Prostate gland (tissue), 2 donors: Measurements from ENCODE around the gene ARFIP1. TPM values are rescaled to one million over a fixed set of nuclear protein-coding genes. Genes with fewer than 3 reads are reported as not detected.

Source experiments
- DNase-seq: peaks from one replicate; pipeline ENCODE4 v3.0.0-alpha.2; 2019; ENCODE audit warnings: low spot score
- H3K27ac ChIP-seq, 2 donors: fragments of 200-600 bp; sonication (generic); 2 replicates each; pipeline ENCODE4 v1.5.1; 2017 to 2019
- H3K27me3 ChIP-seq: fragments of 200-600 bp; sonication (generic); replicated peaks from 2 replicates; pipeline ENCODE4 v1.5.1; 2019; ENCODE audit not compliant: insufficient read depth
- H3K36me3 ChIP-seq, 2 donors: fragments of 200-600 bp; sonication (generic); 1 replicate in 1 of 2; 2 replicates in 1 of 2; pipeline versions ENCODE4 v1.5.1 to v1.8.1; 2017 to 2019
- H3K4me1 ChIP-seq: fragments of 200-600 bp; sonication (generic); replicated peaks from 2 replicates; pipeline ENCODE4 v1.5.1; 2019
- H3K4me3 ChIP-seq, 2 donors: fragments of 200-600 bp; sonication (generic); 2 replicates each; pipeline ENCODE4 v1.5.1; 2017 to 2019
- H3K9me3 ChIP-seq: fragments of 200-600 bp; sonication (generic); 2 replicates; pipeline ENCODE4 v1.5.1; 2017
- CTCF ChIP-seq, 4 experiments: fragments of 200-600 bp in 2 of 4; fragments of 450-650 bp in 2 of 4; sonication (generic) in 2 of 4; IDR thresholded peaks; 1 replicate in 3 of 4; 2 replicates in 1 of 4; pipeline ENCODE4 v1.5.1; 2016 to 2019; ENCODE audit warnings: antibody characterized with exemption in 4 of 4, mild to moderate bottlenecking in 2 of 4, moderate library complexity in 2 of 4
- POLR2A ChIP-seq: fragments of 450-650 bp; IDR thresholded peaks from one replicate; pipeline ENCODE4 v1.6.1; 2016; ENCODE audit warnings: antibody characterized with exemption, mild to moderate bottlenecking
- POLR2AphosphoS5 ChIP-seq: sonication (generic); formaldehyde crosslinking; IDR thresholded peaks from one replicate; pipeline ENCODE4 v1.6.1; 2017; ENCODE audit warnings: antibody characterized with exemption
- WGBS: methylation state at CpG from one replicate; pipeline ENCODE4 v1.1.5; 2018; 5-methylcytosine and 5-hydroxymethylcytosine counted together
- intact Hi-C: fragments of 100-400 bp; cut with DNase I; formaldehyde crosslinking; loops from one replicate; pipeline ENCODE4 v1.14.2; 2022
- total RNA-seq, 2 donors: library from RNA; depleted of rRNA; stranded (reverse); fragments of >200 nt; gene quantifications; one replicate each; pipeline ENCODE4 v1.1.0, GENCODE V29; 2016

The ARFIP1 gene
- total RNA-seq, 2 donors from 2014 or later: 34.7 to 38.9 TPM

DNA sequence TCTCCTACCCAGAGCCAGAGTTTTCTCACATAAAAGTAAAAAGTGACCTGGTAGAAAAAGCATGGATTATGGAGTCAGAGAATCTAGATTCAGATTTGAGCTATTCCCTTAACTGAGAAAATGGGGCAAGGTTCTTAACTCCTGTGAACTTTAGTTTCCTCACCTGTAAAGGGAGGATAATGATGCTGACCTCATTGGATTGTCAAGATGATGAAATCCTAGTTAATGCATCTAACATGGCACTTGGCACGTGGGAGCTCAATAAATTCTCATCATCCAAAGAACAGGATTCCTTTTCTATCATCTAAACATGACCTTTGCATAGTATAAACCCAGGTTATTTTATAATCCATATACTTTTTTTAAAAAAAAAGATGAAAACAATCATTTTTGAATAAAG, 175.0 kb downstream of the ARFIP1 start:
- H3K4me3 ChIP-seq: no peak overlapping the region
- intact Hi-C loops: no loop called here
- H3K9me3 ChIP-seq: no peaks in the 10 kb centered on the region
- no peak for DNase-seq
- no peaks in the 10 kb centered on the region for H3K27me3 ChIP-seq
- no peaks in the 10 kb centered on the region for H3K4me1 ChIP-seq
- no peak overlapping the region for H3K27ac ChIP-seq
- 94% methylated on average over 1 of the region's 1 CpG for WGBS
- H3K36me3 ChIP-seq: no peaks in the 10 kb centered on the region
- TF ChIP-seq POLR2A (no peak), CTCF (IDR thresholded peaks at IDR 0.05) (no peak), POLR2AphosphoS5 (no peak)

- intact Hi-C loops: no loop called here
- no peaks in the 10 kb centered on the region for H3K36me3 ChIP-seq
- no peak overlapping the region for H3K4me3 ChIP-seq
- TF ChIP-seq POLR2AphosphoS5: no peak
- no peak for TF ChIP-seq POLR2A
- TF ChIP-seq CTCF (IDR thresholded peaks at IDR 0.05): no peak
- 69% methylated on average over 2 of the region's 2 CpGs for WGBS
- no peaks in the 10 kb centered on the region for H3K9me3 ChIP-seq
- no peaks in the 10 kb centered on the region for H3K4me1 ChIP-seq
- peak overlapping the region in 1 of 2 donors; percentile 29 for H3K27ac ChIP-seq
- DNase-seq: no peak
- H3K27me3 ChIP-seq: no peaks in the 10 kb centered on the region
These were observed 176.4 kb downstream of the ARFIP1 start for GRCh38 chr4:152956147-152956546.

DNA sequence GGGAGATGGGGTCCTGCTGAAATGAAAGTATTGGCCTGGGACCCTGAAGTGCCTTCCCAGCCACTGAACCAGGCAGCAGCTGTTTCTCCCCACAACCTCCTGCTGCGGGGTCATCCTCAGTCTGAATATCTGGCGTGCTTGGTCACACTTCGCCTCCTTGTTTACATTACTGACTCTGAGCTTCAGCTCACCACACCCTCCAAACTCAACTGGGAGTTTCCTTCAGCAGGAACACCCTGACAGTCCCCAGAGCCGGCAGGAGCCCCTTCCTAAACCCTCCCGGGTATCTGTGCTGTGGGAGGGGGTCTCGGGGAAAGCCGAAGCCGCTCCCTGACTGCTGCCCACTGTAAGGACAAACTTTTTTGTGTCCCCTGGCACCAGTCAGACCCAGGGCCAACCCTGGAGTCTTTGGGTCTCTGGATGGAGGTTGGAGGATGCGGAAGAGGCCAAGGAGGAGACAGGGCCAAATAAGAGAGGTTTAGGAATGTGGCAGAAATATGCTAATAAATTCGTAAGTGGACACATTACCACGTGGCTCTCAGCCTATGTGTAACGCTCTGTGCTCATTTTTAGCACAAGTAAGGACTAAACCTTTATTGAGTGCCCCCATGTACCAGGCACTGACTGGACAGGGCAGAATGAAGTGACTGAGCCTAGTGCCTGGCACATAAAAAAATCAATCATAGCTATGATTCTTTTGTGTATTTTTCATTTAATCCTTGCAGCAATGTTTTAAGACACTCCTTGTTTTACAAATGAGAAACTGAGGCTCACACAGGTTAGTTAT, 177.1 kb downstream of the ARFIP1 start:
- Histone ChIP-seq H3K4me3 (no peak overlapping the region), H3K27ac (peak overlapping the region in 1 of 2 donors; percentile 29), H3K9me3 (no peaks in the 10 kb centered on the region), H3K4me1 (peaks cover under 1% of the 10 kb centered on the region), H3K36me3 (no peaks in the 10 kb centered on the region), H3K27me3 (no peaks in the 10 kb centered on the region)
- WGBS: 67% methylated on average over 12 of the region's 12 CpGs
- intact Hi-C loops: no loop called here
- no peak for DNase-seq
- TF ChIP-seq CTCF (IDR thresholded peaks at IDR 0.05): no peak
- TF ChIP-seq POLR2AphosphoS5: no peak
- no peak for TF ChIP-seq POLR2A

DNA sequence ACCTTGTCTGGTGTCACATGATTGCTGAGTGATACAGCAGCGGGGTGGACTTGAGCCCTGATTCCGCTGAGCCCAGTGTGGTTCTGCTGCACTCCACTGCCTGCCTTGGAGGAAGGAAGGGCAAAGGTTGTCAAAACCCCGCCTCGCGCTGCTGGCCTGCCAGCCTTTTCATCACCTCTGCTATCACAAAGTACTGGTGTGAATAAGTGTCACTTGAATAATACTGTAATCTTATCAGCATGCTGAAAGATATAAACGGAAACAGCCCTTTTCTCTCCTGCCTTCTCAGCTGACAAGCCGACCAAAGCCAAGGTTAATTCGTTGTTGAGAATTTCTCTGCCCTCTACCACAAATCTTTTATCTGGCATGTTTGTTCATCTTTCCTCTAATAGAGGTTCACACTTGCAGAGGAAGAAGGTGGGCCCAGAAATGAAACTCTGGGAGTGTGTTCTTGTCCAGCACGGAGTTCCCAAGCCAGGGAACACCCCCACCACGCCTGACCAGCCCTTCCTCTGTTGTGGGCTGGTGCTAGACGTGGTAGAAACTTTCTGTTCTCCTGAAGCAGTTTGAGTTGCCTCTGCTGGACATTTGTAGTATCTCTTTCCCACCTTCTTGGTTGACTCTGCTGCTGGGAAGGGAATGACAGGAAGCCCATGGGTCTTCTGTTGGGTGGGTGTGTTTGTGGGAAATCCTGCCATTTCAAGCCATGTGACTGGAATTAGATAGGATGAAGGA, 177.8 kb downstream of the ARFIP1 start:
- intact Hi-C loops: no loop called here
- DNase-seq: no peak
- TF ChIP-seq POLR2AphosphoS5 (no peak), CTCF (IDR thresholded peaks at IDR 0.05) (no peak), POLR2A (no peak)
- peaks cover 7% of the 10 kb centered on the region for H3K4me1 ChIP-seq
- no peak overlapping the region for H3K4me3 ChIP-seq
- WGBS: 77% methylated on average over 11 of the region's 11 CpGs
- no peak overlapping the region for H3K27ac ChIP-seq
- no peaks in the 10 kb centered on the region for H3K27me3 ChIP-seq
- H3K9me3 ChIP-seq: no peaks in the 10 kb centered on the region
- H3K36me3 ChIP-seq: no peaks in the 10 kb centered on the region

- no peak overlapping the region for H3K4me3 ChIP-seq
- no peaks in the 10 kb centered on the region for H3K9me3 ChIP-seq
- H3K27ac ChIP-seq: peak overlapping the region in 1 of 2 donors; percentile 33
- H3K36me3 ChIP-seq: no peaks in the 10 kb centered on the region
- peaks cover 7% of the 10 kb centered on the region for H3K4me1 ChIP-seq
- no peak for TF ChIP-seq POLR2AphosphoS5
- no peak for TF ChIP-seq POLR2A
- no peak for DNase-seq
- no peaks in the 10 kb centered on the region for H3K27me3 ChIP-seq
- intact Hi-C loops: no loop called here
- WGBS: 69% methylated on average over 2 of the region's 2 CpGs
These were observed 179.3 kb downstream of the ARFIP1 start for GRCh38 chr4:152959080-152959479.
